Stimulated activated CD8-positive, alpha-beta memory T cell treated with anti-CD3 and anti-CD28 coated beads, Interleukin-4, amount 100 ng/mL, for 1 hour (primary cell): ENCODE measurements around the gene TMEM132A.
"Not testable (repeated sequence)": the region's sequence is repeated elsewhere in the genome, so short reads cannot be mapped to it uniquely, and the experiment has no call there.

ENCODE experiments used
- DNase-seq, 2 donors: peaks; one replicate each; pipeline ENCODE4 v3.0.0-alpha.2; 2020; ENCODE audit warnings: low read depth in 2 of 2, low spot score in 1 of 2

TMEM132A gene

GRCh38 chr11:60905551-60906113 is 18.6 kb upstream of the TMEM132A start:
- DNase-seq: no peak

- DNase-seq: peak; percentile 92 to 95
Observed at GRCh38 chr11:60906132-60906972, 17.9 kb upstream of the TMEM132A start, which contains the start of gene PRPF19. PRPF19 (minus strand) TSS chr11:60906585; CDS start chr11:60906382, 203 bp downstream.

- DNase-seq: no peak
Observed at GRCh38 chr11:60908803-60909202, 15.5 kb upstream of the TMEM132A start.

GRCh38 chr11:60909680-60910280 is 14.5 kb upstream of the TMEM132A start:
- not testable (repeated sequence) for DNase-seq

GRCh38 chr11:60910281-60910687 is 14.0 kb upstream of the TMEM132A start:
- DNase-seq: no peak

GRCh38 chr11:60910711-60911380 is 13.4 kb upstream of the TMEM132A start:
- DNase-seq: no peak

DNA sequence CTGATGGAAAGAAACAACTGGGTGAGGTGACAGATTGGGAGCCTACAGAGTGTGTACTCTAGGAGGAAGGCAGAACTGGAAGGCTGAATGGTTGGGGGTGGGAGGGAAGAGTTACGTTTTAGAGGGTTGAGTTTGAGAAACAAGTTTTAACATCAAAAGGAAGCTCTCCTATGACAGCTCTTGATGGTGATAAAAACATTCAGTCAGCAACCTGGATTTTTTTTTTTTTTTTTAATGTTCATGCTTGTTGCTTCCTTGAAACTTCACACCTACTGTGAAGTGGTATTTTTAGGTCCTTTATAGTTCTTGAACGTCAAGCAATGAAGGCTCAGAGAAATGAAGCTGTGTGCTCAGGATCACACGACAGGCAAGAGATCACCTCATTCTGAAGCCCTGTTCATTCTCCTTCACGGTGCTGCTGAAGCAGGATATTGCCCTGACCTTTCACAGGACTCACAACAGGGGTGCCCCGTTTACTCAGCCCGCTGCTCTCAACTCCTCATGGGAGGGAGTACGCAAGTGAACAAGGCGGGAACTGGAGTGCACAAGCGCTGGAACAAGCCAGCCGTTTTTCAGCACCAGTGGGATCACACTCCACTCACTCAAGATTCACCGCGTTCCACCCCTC is 11.9 kb upstream of the TMEM132A start:
- no peak for DNase-seq

DNA sequence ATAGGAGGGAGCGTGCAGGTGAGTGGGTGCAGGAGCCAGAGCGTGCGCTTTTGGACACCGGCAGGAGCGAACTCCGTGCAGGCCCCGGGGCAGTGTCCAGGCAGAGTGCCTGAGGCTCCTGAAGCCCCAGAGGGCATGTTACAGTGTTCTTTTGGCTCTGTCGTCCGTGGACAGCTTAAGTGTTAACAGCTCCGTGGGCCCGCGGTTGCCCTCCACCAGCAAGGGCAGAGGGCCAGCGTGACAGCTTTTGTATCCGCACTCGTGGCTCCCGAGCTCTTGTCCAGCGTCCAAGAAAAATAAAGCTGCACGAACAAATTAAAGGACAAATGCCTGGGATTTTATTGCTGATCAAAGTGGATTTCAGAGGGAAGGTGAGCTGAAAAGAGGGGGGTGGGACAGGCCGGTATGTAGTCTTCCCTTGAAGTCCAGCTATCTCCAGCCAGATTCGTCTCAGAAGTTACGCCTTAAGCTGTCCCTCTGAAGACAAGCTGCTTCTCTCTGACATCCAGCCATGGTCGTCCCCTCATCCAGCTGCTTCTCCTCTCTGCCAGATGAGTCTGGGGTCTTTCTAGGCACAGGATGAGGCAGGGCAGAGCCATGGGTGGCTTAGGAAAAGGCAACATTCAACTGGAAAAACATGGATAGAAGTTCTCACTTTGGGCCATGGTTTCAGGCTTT is 11.3 kb upstream of the TMEM132A start:
- no peak for DNase-seq

- peak; percentile 52 to 79 for DNase-seq
Observed at GRCh38 chr11:60913793-60914632, 10.2 kb upstream of the TMEM132A start, which contains the start of gene TMEM109. TMEM109 (plus strand) TSS chr11:60914158; CDS start chr11:60919694, 5,536 bp downstream.

GRCh38 chr11:60914633-60915247 is 9.5 kb upstream of the TMEM132A start:
- no peak for DNase-seq

DNA sequence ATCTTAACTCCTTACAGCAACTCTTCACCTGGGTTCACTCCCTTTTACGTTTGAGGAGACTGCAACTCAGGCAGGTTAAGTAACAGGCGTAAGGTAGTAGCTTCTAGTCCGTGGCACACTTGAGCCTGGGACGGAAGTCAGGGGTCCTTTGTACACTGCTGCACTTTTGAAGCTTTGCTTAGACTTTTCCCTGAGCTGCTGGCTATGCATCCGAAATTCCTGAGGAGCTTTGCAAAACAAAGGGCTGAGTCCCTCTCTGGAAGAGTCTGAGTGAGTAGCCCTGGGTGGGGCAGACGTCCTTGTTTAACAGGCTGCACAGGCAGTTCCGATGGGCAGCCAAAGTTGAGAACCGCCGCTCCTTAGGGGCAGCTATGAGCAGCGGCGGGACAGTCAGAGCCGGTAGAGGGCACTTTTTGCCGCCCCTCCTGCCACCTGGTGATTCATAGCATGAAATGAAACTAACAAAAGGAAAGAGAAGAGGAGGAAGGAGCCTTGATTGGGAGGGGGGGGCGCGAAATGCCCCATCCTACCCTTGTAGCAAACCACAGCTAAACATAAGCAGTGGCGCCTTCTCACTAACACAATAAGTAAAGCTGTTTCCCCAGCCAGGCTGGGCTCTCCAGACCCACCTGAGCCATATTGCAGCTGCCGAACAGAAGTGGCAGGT is 8.9 kb upstream of the TMEM132A start:
- peak; percentile 39 to 44 for DNase-seq

GRCh38 chr11:60916669-60917206 is 7.5 kb upstream of the TMEM132A start:
- DNase-seq: no peak

DNA sequence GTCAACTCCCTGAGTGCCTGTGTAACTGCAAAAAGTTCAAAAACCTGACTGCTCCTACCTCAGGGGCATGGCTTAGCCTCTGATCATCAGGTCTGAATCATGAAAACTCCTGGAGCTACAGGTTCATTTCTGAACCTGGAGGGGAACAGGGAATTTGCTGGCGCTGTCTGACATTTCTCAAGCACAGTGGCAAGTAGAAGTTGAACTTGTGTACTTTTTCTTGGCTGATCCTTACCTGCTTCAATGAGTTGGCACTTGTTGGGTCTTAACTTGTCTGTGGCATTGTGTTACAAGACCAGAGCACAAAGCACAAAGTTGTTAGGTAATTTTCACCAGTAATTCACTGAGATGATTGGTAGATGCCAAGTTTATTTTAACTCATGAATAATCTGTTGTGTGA is 7.0 kb upstream of the TMEM132A start:
- DNase-seq: no peak

DNA sequence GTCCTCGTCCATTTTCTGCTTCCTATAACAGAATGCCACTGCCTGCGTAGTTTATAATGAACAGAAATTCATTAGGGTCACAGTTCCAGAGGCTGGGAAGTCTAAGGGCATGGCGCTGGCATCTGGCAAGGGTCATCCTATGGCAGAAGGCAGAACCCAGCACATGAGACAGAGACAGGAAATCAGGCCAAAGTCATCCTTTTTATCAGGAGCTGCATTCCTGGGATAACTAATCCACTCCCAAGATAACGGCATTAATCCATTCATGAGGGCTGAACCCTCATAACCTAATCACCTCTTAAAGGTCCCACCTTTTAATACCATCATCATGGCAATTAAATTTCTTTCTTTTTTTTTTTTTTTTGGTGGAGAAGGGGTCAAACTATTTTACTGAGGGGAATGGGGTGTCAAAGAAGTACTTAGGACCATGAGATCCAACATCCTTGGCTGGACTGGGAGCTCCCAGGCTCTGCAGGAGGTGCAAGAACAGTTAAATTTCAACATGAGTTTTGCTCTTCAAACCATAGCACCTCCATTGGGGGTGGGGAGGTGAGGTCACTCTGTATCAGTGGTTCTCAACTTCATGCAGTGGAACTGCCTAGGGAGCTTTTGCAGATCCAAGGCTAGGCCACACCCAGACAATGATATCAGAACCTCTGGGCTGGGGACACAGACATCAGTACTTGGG is 5.9 kb upstream of the TMEM132A start:
- DNase-seq: no peak

GRCh38 chr11:60918939-60919265 is 5.4 kb upstream of the TMEM132A start:
- DNase-seq: no peak

GRCh38 chr11:60919320-60919719 is 4.9 kb upstream of the TMEM132A start:
- no peak for DNase-seq

DNA sequence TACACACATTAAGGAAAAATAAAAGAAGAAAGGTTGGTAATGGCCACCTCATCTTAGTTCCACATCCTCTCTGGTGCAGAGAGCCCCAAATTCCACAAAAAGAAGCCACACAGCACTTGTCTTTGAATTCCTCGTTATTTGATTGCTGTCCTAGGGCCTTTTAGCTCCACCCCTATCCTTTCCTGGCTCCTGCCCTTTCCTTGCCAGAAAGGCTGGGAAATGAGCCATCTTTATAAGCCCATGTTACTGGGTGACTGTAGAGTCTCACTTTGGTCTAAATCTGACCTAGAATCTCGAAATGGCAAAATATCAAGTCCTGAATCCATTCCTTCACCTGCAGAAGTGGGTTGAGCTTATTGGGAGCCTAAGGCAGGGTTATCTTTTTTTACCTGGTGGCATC is 4.3 kb upstream of the TMEM132A start:
- DNase-seq: no peak

GRCh38 chr11:60921259-60921658 is 3.0 kb upstream of the TMEM132A start:
- no peak for DNase-seq
